HepG2 (cell line): ENCODE measurements around the gene MAMLD1.

Source experiments
- RFX3 ChIP-seq: IDR thresholded peaks from 2 replicates; pipeline ENCODE4 v1.6.1; 2016; ENCODE audit warnings: missing biosample characterization, missing genetic modification reagents
- ZNF484 ChIP-seq: sonication (generic); formaldehyde crosslinking; IDR thresholded peaks from 2 replicates; pipeline ENCODE4 v1.5.1; 2020; ENCODE audit warnings: mild to moderate bottlenecking, low read depth, missing genetic modification reagents, borderline replicate concordance
- ZNF567 ChIP-seq: sonication (generic); formaldehyde crosslinking; IDR thresholded peaks from 2 replicates; pipeline ENCODE4 v1.8.1; 2023; ENCODE audit warnings: mild to moderate bottlenecking, missing genetic modification reagents, borderline replicate concordance
- TF ChIP-seq, protein P1 (sequence below): sonication (generic); formaldehyde crosslinking; IDR thresholded peaks from 2 replicates; pipeline ENCODE4 v1.5.0; 2020; ENCODE audit warnings: mild to moderate bottlenecking, missing genetic modification reagents, moderate library complexity

DNA sequence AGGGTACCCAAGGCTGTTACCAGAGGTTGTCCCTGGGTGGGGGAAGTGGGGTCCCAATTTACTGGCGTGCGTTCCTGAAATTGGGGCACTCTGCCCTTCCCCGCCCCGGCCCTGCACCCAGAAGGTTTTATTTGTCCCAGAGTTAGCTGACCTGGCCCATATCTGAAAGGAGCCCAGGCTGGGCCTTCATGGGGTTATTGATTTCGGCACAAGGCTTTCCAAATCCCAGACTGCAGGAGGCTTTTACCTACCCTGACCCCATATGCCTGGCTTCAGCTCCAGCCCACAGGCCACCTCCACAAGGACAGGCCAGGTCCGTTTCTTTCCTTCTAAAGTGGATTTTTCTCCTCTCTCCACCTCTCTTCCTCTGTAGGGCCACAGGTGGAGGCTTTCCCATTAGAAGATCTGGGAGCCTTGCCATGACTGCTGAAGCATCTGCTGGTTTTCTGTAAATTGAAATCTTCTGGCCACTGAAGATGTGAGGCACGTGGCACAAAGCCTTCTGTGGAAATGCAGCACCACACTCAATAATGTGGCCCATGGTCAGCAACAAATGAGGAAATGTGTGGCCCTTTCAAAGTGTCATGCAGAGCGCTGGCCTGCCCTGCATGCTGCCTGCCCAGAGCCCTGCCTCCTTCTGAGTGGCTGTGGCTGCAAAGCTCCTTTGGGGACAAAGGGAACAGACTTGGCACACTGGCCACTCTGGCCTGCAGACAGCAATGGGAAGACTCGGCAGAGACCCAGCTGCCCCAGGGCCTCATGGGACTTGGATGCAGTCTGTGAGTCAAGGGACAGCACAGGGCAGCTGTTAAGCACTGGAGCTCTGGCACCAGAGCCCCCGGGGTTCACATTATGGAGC, 162.2 kb downstream of the MAMLD1 start:
- TF ChIP-seq ZNF567 (CRISPR knock-in tag), result no peak
- no peak for TF ChIP-seq RFX3 (CRISPR knock-in tag)
- no peak for TF ChIP-seq ZNF484 (CRISPR knock-in tag)
- TF ChIP-seq, protein P1, sequence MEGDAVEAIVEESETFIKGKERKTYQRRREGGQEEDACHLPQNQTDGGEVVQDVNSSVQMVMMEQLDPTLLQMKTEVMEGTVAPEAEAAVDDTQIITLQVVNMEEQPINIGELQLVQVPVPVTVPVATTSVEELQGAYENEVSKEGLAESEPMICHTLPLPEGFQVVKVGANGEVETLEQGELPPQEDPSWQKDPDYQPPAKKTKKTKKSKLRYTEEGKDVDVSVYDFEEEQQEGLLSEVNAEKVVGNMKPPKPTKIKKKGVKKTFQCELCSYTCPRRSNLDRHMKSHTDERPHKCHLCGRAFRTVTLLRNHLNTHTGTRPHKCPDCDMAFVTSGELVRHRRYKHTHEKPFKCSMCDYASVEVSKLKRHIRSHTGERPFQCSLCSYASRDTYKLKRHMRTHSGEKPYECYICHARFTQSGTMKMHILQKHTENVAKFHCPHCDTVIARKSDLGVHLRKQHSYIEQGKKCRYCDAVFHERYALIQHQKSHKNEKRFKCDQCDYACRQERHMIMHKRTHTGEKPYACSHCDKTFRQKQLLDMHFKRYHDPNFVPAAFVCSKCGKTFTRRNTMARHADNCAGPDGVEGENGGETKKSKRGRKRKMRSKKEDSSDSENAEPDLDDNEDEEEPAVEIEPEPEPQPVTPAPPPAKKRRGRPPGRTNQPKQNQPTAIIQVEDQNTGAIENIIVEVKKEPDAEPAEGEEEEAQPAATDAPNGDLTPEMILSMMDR (CRISPR knock-in tag), result no peak
